HepG2 (cell line): ENCODE measurements around the gene HOXD3. TPM values are rescaled to one million over a fixed set of nuclear protein-coding genes. Genes with fewer than 3 reads are reported as not detected.
A peak's percentile ranks its signal among the peaks of the same experiment; 100 is the strongest.

Experiments used
- ADNP ChIP-seq: sonication (generic); formaldehyde crosslinking; IDR thresholded peaks from 2 replicates; pipeline ENCODE4 v1.4.0; 2020; ENCODE audit warnings: missing genetic modification reagents
- CEBPZ ChIP-seq: IDR thresholded peaks from 2 replicates; pipeline ENCODE4 v1.6.1; 2012; ENCODE audit warnings: low read length, improper control_type of control experiment
- CHD4 ChIP-seq: fragments of 200-600 bp; sonication (generic); IDR thresholded peaks from 2 replicates; pipeline ENCODE4 v1.7.0; 2017; ENCODE audit warnings: mild to moderate bottlenecking, low read length, borderline replicate concordance
- FOXO1 ChIP-seq: sonication (generic); formaldehyde crosslinking; IDR thresholded peaks from 2 replicates; pipeline ENCODE4 v1.4.0; 2020; ENCODE audit warnings: missing genetic modification reagents
- HDAC1 ChIP-seq: sonication (generic); formaldehyde crosslinking; IDR thresholded peaks from 2 replicates; pipeline ENCODE4 v1.5.1; 2020; ENCODE audit warnings: mild to moderate bottlenecking, missing genetic modification reagents
- HHEX ChIP-seq: IDR thresholded peaks from 2 replicates; pipeline ENCODE4 v1.6.1; 2016; ENCODE audit warnings: control low read depth
- IRF9 ChIP-seq: sonication (generic); formaldehyde crosslinking; IDR thresholded peaks from 2 replicates; pipeline ENCODE4 v1.8.0; 2022; ENCODE audit warnings: missing genetic modification reagents, mild to moderate bottlenecking, borderline replicate concordance
- JDP2 ChIP-seq: sonication (generic); formaldehyde crosslinking; IDR thresholded peaks from 2 replicates; pipeline ENCODE4 v1.8.1; 2022; ENCODE audit warnings: missing genetic modification reagents, borderline replicate concordance
- KMT2B ChIP-seq: IDR thresholded peaks from 2 replicates; pipeline ENCODE4 v1.6.1; 2016; ENCODE audit warnings: missing genetic modification reagents, missing compliant biosample characterization
- NFATC3 ChIP-seq: sonication (generic); formaldehyde crosslinking; IDR thresholded peaks from 2 replicates; pipeline ENCODE4 v1.5.1; 2020; ENCODE audit warnings: mild to moderate bottlenecking, missing genetic modification reagents
- SALL1 ChIP-seq: sonication (generic); formaldehyde crosslinking; IDR thresholded peaks from 2 replicates; pipeline ENCODE4 v1.8.0; 2022; ENCODE audit warnings: mild to moderate bottlenecking, missing genetic modification reagents
- SATB2 ChIP-seq: sonication (generic); formaldehyde crosslinking; IDR thresholded peaks from 2 replicates; pipeline ENCODE4 v1.5.0; 2020; ENCODE audit warnings: missing genetic modification reagents
- SRSF9 ChIP-seq: fragments of 200-400 bp; formaldehyde crosslinking; IDR thresholded peaks from 2 replicates; pipeline ENCODE4 v1.6.1; 2018; ENCODE audit warnings: borderline replicate concordance, mild to moderate bottlenecking, low read depth, low read length; ENCODE audit not compliant: insufficient read depth, poor library complexity, severe bottlenecking
- SRY ChIP-seq: sonication (generic); formaldehyde crosslinking; IDR thresholded peaks from 2 replicates; pipeline ENCODE4 v1.8.0; 2022; ENCODE audit warnings: mild to moderate bottlenecking, missing genetic modification reagents
- TP53 ChIP-seq: sonication (generic); formaldehyde crosslinking; conservative IDR thresholded peaks from 2 replicates; pipeline ENCODE4 v1.4.0; 2020; ENCODE audit warnings: missing genetic modification reagents
- ZBTB26 ChIP-seq: IDR thresholded peaks from 2 replicates; pipeline ENCODE4 v1.6.1; 2016; ENCODE audit warnings: missing compliant biosample characterization, missing genetic modification reagents, borderline replicate concordance
- ZNF138 ChIP-seq: sonication (generic); formaldehyde crosslinking; IDR thresholded peaks from 2 replicates; pipeline ENCODE4 v1.5.0; 2020; ENCODE audit warnings: mild to moderate bottlenecking, low read depth, missing genetic modification reagents
- ZNF281 ChIP-seq: sonication (generic); formaldehyde crosslinking; IDR thresholded peaks from 2 replicates; pipeline ENCODE4 v1.4.0; 2020; ENCODE audit warnings: missing genetic modification reagents, borderline replicate concordance
- ZNF296 ChIP-seq: sonication (generic); formaldehyde crosslinking; conservative IDR thresholded peaks from 2 replicates; pipeline ENCODE4 v1.5.0; 2020; ENCODE audit warnings: mild to moderate bottlenecking, missing genetic modification reagents
- ZNF382 ChIP-seq: sonication (generic); formaldehyde crosslinking; IDR thresholded peaks from 2 replicates; pipeline ENCODE4 v1.5.0; 2020; ENCODE audit warnings: missing genetic modification reagents, mild to moderate bottlenecking, borderline replicate concordance
- ZNF549 ChIP-seq: sonication (generic); formaldehyde crosslinking; IDR thresholded peaks from 2 replicates; pipeline ENCODE4 v1.5.0; 2020; ENCODE audit warnings: missing genetic modification reagents
- polyA plus RNA-seq, 8 experiments: library from polyadenylated mRNA; depleted of rRNA in 3 of 8; stranded (reverse) in 7 of 8; unstranded in 1 of 8; fragments of >200 nt; fragmentation: Illumina TruSeq in 4 of 8; extraction: Trizol in 4 of 8; gene quantifications; 2 replicates each; pipeline versions ENCODE4 v1.2.1 to v1.2.3, GENCODE V29; 2011 to 2016; ENCODE audit warnings: low read depth in 4 of 8, missing spikeins in 1 of 8, mixed read lengths in 1 of 8; ENCODE audit not compliant: insufficient read depth in 1 of 8
- total RNA-seq, 5 experiments: library from RNA; depleted of rRNA; stranded (reverse); fragments of >200 nt; fragmentation: Illumina TruSeq; extraction: Trizol; gene quantifications; 2 replicates each; pipeline ENCODE4 v1.2.3, GENCODE V29; 2016; ENCODE audit warnings: low read depth in 1 of 5

HOXD3 gene
- total and polyA plus RNA-seq, 2 of the 13 experiments (the other 11 are each of a cell fraction or from before 2014, with no cell fraction given) = 0.05 to 0.09 TPM

GRCh38 chr2:176187899-176188773, 31.0 kb downstream of the HOXD3 start, which contains the start of gene HOXD1 (continued):
- no peak for TF ChIP-seq SRSF9
- TF ChIP-seq NFATC3 (CRISPR knock-in tag) = no peak
- no peak for TF ChIP-seq CEBPZ
- no peak for TF ChIP-seq SATB2 (CRISPR knock-in tag)
- no peak for TF ChIP-seq ZNF382
- no peak for TF ChIP-seq ZNF549 (CRISPR knock-in tag)
- peak; percentile 66; the same call in 1 of the 2 replicates for TF ChIP-seq IRF9
- no peak for TF ChIP-seq HHEX (CRISPR knock-in tag)
- 0 out of 2 replicates have a peak, but pooled peaks have one; percentile 73 for TF ChIP-seq ZNF138 (CRISPR knock-in tag)
- 0 out of 2 replicates have a peak, but pooled peaks have one; percentile 25 for TF ChIP-seq ZBTB26 (CRISPR knock-in tag)
- no peak for TF ChIP-seq SRY (CRISPR knock-in tag)
- peak; percentile 40; the same call in 1 of the 2 replicates for TF ChIP-seq TP53 (CRISPR knock-in tag)
- peak; percentile 53 for TF ChIP-seq KMT2B (CRISPR knock-in tag)
- TF ChIP-seq ZNF296 = no peak
- TF ChIP-seq FOXO1 (CRISPR knock-in tag) = peak; percentile 8; the same call in 1 of the 2 replicates
- no peak for TF ChIP-seq ADNP (CRISPR knock-in tag)
- no peak for TF ChIP-seq HDAC1
- peak; percentile 56 for TF ChIP-seq SALL1 (CRISPR knock-in tag)
- 0 out of 2 replicates have a peak, but pooled peaks have one; percentile 38 for TF ChIP-seq CHD4
- TF ChIP-seq JDP2 = no peak
- no peak for TF ChIP-seq ZNF281 (CRISPR knock-in tag)
